Psoas muscle (tissue), 8 donors: ENCODE results near the gene SLCO2A1. TPM values are rescaled to one million over a fixed set of nuclear protein-coding genes. Genes with fewer than 3 reads are reported as not detected.

Experiments used
- ATAC-seq, 4 donors: fragments of 200-7000 bp; cut with Tn5 transposase; one replicate each; pipeline ENCODE4 v1.9.1; 2020; ENCODE audit warnings: moderate library complexity in 3 of 4, mild to moderate bottlenecking in 2 of 4
- DNase-seq, 2 donors: peaks; one replicate each; pipeline ENCODE4 v3.0.0-alpha.2; 2020
- H3K27ac ChIP-seq: fragments of 200-600 bp; one replicate; pipeline ENCODE4 v1.8.0; 2022
- H3K27me3 ChIP-seq, 3 donors: fragments of 200-600 bp in 1 of 3; one replicate each; pipeline versions ENCODE4 v1.6.1 to v1.8.0; 2013 to 2022; ENCODE audit warnings: low read length in 2 of 3, mild to moderate bottlenecking in 2 of 3, moderate library complexity in 1 of 3; ENCODE audit not compliant: insufficient read depth in 3 of 3
- H3K36me3 ChIP-seq, 2 donors: fragments of 200-600 bp in 1 of 2; one replicate each; pipeline versions ENCODE4 v1.6.1 to v1.8.0; 2013 to 2022; ENCODE audit warnings: low read depth in 1 of 2, mild to moderate bottlenecking in 1 of 2, moderate library complexity in 1 of 2; ENCODE audit not compliant: insufficient read depth in 1 of 2
- H3K4me1 ChIP-seq: fragments of 200-600 bp; one replicate; pipeline ENCODE4 v1.8.0; 2022
- H3K4me3 ChIP-seq: fragments of 200-600 bp; one replicate; pipeline ENCODE4 v1.8.0; 2022; ENCODE audit warnings: mild to moderate bottlenecking
- H3K9me3 ChIP-seq: fragments of 200-600 bp; one replicate; pipeline ENCODE4 v1.8.0; 2022
- CTCF ChIP-seq: fragments of 200-600 bp; IDR thresholded peaks from one replicate; pipeline ENCODE4 v1.8.0; 2022; ENCODE audit warnings: antibody characterized with exemption
- WGBS, 3 donors: extraction: QIAGEN DNeasy Blood & Tissue Kit; methylation state at CpG; one replicate each; pipeline versions ENCODE4 v1.1.6 to v1.1.7; 2013; 5-methylcytosine and 5-hydroxymethylcytosine counted together
- intact Hi-C, 2 donors: fragments of 100-400 bp; cut with DNase I; formaldehyde crosslinking; loops; one replicate each; pipeline versions ENCODE4 v1.11.0 to v1.14.2; 2022
- polyA plus RNA-seq, 3 donors: library from polyadenylated mRNA; stranded (reverse); fragments of 200-250 nt; gene quantifications; one replicate each; pipeline ENCODE4 v1.2.3, GENCODE V29; 2013
- total RNA-seq, 4 donors: library from RNA; stranded (reverse); fragmentation: NEBNext Ultra II Directional in 2 of 4; extraction: Animal tissue kit (Norgen Biotek cat#: 25700) in 2 of 4; gene quantifications; one replicate each; pipeline versions ENCODE4 v1.2.1 to v1.2.4, GENCODE V29; 2021 to 2023
- donor health status: healthy with polysubstance abuse.
- donor health status: DM: no; HTN: no; CAD: no; lungs with moderate emphysema.
- donor health status: Bipolar disorder and iron deficiency.
- donor health status: healthy.
- donor health status: DM: yes; HTN: yes; CAD: no.
- donor health status: DM: no; HTN: no; CAD: no.
- donor health status: DM: no; HTN: no; CAD: no.
- donor health status: DM: yes; HTN: yes; CAD: no.

The SLCO2A1 gene
- total and polyA plus RNA-seq, 7 donors: 0.72 to 5.2 (median 3.7) TPM

GRCh38 chr3:133958071-133958805, 71.5 kb downstream of the SLCO2A1 start:
- DNase-seq (no peak), ATAC-seq (peak; percentile 77 to 94 (median 83))
- 54 to 65% (median 56%) methylated on average over 5 of the region's 5 CpGs for WGBS, 3 donors
- Histone ChIP-seq H3K4me1 (peaks cover 6% of the 10 kb centered on the region), H3K4me3 (no peak overlapping the region), H3K27ac (no peak overlapping the region), H3K9me3 (no peaks in the 10 kb centered on the region), H3K27me3 (no peaks in the 10 kb centered on the region), H3K36me3 (no peaks in the 10 kb centered on the region)
- intact Hi-C loops: no loop called here
- no peak for TF ChIP-seq CTCF

GRCh38 chr3:133956982-133957381, 72.7 kb downstream of the SLCO2A1 start:
- Histone ChIP-seq H3K9me3 (no peaks in the 10 kb centered on the region), H3K4me3 (no peak overlapping the region), H3K27me3 (no peaks in the 10 kb centered on the region), H3K36me3 (no peaks in the 10 kb centered on the region), H3K4me1 (peaks cover 6% of the 10 kb centered on the region), H3K27ac (no peak overlapping the region)
- DNase-seq (no peak), ATAC-seq (no peak)
- no peak for TF ChIP-seq CTCF
- WGBS, 3 donors: 78 to 88% (median 80%) methylated on average over 6 of the region's 6 CpGs
- intact Hi-C loops: no loop called here

- 52 to 69% (median 57%) methylated on average over 6 of the region's 6 CpGs for WGBS, 3 donors
- ATAC-seq (no peak), DNase-seq (no peak)
- H3K36me3 ChIP-seq: no peaks in the 10 kb centered on the region
- intact Hi-C loops: no loop called here
- H3K4me3 ChIP-seq: no peak overlapping the region
- H3K4me1 ChIP-seq: peaks cover 6% of the 10 kb centered on the region
- TF ChIP-seq CTCF: no peak
- H3K9me3 ChIP-seq: no peaks in the 10 kb centered on the region
- no peaks in the 10 kb centered on the region for H3K27me3 ChIP-seq
- H3K27ac ChIP-seq: no peak overlapping the region
These were observed 73.4 kb downstream of the SLCO2A1 start for GRCh38 chr3:133956353-133956752.

DNA sequence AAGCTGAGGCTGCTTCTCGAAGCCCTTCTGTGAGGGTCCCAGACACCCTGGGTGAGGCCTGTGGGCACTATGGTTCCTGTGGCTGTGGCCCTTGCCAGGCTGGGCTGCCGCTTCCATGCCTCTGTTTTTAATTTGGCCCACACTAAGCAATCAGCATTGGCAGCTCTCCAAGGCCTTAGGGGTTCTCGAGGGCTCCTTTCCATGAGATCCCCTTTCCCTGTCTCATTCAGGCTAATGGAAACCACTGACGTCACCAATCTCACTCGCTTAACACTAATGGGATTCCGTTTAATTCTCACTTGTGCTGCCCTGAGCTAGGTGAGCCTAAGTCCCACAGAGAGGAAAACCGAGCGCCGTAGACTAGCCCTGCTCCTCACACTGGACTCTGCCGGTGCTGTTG, 73.8 kb downstream of the SLCO2A1 start:
- H3K9me3 ChIP-seq: no peaks in the 10 kb centered on the region
- DNase-seq: no peak
- peaks cover 6% of the 10 kb centered on the region for H3K4me1 ChIP-seq
- H3K4me3 ChIP-seq: no peak overlapping the region
- TF ChIP-seq CTCF: no peak
- no peak overlapping the region for H3K27ac ChIP-seq
- ATAC-seq: no peak
- H3K36me3 ChIP-seq: no peaks in the 10 kb centered on the region
- WGBS, 3 donors: 73 to 74% (median 73%) methylated on average over 10 of the region's 10 CpGs
- no peaks in the 10 kb centered on the region for H3K27me3 ChIP-seq
- intact Hi-C loops: no loop called here
